Measurements from ENCODE around the gene DTNB. TPM values are rescaled to one million over a fixed set of nuclear protein-coding genes. Genes with fewer than 3 reads are reported as not detected.

The DTNB gene
- 10 to 100 TPM; 28.9 to 30.4 TPM for total RNA-seq

DNA sequence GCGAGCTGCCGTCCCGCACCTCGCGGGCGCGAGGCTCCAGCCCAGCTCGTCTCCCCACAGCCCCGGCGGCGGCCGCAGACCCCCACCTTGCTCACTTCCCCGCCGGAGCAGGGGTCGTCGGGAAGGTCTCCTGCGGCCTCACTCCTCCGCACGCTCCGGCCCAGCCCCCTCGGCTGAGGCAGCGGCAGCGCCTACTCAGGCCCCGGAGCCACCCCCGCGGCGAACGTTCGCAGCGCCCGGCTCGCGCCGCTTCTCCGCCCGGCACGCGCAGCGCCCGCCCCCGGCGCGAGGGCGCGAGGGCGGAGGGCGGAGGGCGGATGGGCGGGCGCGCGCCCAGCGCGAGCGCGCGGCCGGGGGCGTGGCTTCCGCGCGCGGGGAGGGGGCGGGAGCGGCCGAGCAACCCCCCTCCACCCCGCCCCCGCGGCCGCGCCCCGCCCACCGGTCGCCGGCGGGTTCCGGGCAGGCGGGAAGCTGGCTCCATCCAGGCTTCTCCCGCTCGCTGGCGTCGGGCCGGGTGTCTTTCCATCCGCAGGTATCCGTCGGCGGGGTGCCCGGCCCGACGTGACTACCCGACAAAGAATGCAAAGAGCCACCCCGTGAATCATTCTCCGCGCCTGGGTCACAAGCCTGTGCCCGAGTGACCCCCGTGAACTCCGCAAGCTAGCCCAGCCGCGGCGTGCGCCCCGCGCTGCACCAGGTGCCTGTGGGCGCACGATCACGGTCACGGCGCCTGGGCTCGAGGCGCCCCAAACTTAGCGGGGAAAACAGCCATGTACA, at the start of gene DTNB:
TSS of gene DTNB (minus strand) at position 278 of the 777 bp plus-strand sequence. CDS start 20,917 bp downstream, outside the sequence.

DNA sequence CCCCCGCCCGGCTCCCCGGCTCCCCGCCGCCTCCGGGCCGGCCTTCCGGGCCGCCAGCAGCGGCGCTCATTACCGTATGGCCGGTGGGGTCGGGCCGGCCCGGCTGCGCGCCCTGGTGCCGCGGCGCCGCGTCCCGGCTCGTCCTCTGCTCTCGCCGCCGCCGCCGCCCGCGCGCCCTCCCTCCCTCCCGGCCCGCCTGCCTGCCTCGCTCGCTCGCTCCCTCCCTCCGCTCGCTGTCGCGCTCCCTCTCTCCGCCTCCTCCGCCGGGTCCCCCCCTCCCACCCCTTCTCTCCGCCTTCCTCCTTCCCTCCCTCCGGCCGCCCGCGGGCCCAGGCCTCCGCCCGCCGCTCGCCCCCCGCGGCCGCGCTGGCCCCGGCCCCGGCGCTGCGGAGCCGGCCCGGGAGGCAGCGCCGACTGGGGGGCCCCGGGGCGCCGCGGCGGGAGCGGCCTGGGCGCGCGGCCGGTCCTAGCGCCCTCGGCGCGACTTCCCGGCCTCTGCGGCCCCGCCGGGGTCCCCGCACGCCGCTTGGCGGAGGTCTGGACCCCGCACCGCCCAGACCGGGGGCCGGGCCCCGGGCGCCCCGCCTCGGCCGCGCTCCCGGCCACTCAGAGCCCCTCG, 331.5 kb downstream of the DTNB start, which contains the start of gene DNMT3A:
TSS of gene DNMT3A (minus strand) at position 173 of the 619 bp plus-strand sequence. CDS start 27,941 bp downstream, outside the sequence.

Small RNA genes lying within 50 kb of the gene (microRNA-seq; reads per million reads assigned to microRNA genes)
- gene MIR1301 (ENCODE audit: borderline microRNAs expressed, borderline replicate concordance), result 340 reads per million, percentile 82 among the genes with 10 or more reads in this experiment

Other genes with a start within 250 kb of the DTNB start
- 10 to 100 TPM; 45.9 to 49.3 TPM for gene ASXL2, start 204.9 kb upstream of the DTNB start, total RNA-seq